Activated naive CD4-positive, alpha-beta T cell treated with anti-CD3 and anti-CD28 coated beads, Interleukin-2, amount 50 U/mL, for 72 hours (primary cell): ENCODE results near the gene IPO5. TPM values are rescaled to one million over a fixed set of nuclear protein-coding genes. Genes with fewer than 3 reads are reported as not detected.
A peak's percentile ranks its signal among the peaks of the same experiment; 100 is the strongest.
"Not testable (repeated sequence)": the region's sequence is repeated elsewhere in the genome, so short reads cannot be mapped to it uniquely, and the experiment has no call there.

ENCODE experiments used
- ATAC-seq, 2 donors: fragments of 150-1000 bp; cut with Tn5 transposase; 2 replicates each; pipeline ENCODE4 v1.10.0; 2021; ENCODE audit warnings: mild to moderate bottlenecking in 2 of 2, moderate library complexity in 2 of 2
- DNase-seq, 2 donors: peaks; one replicate each; pipeline ENCODE4 v3.0.0; 2021 to 2022; ENCODE audit warnings: low spot score in 2 of 2
- H3K27ac Mint-ChIP-seq, 2 donors: one replicate each; pipeline ENCODE4 v1.8.0; 2022; ENCODE audit warnings: mild to moderate bottlenecking in 2 of 2, mixed read lengths in 2 of 2
- H3K36me3 Mint-ChIP-seq, 2 donors: one replicate each; pipeline ENCODE4 v1.8.0; 2022; ENCODE audit warnings: mixed read lengths in 2 of 2
- H3K9me3 Mint-ChIP-seq, 2 donors: one replicate each; pipeline ENCODE4 v1.8.0; 2022; ENCODE audit warnings: mixed read lengths in 2 of 2
- total RNA-seq, 2 donors: library from RNA; stranded (reverse); gene quantifications; one replicate each; pipeline ENCODE4 v1.2.3, GENCODE V29; 2022

Gene IPO5
- total RNA-seq, 2 donors from 2014 or later, result 228 to 256 TPM

GRCh38 chr13:97976610-97977521, 23.4 kb downstream of the IPO5 start:
- no peaks in the 10 kb centered on the region for H3K9me3 Mint-ChIP-seq
- no peak for DNase-seq
- ATAC-seq, result peak; percentile 17 to 21
- H3K27ac Mint-ChIP-seq, result peak overlapping the region; percentile 90 to 91
- peaks cover 8 to 12% of the 10 kb centered on the region in 2 donors for H3K36me3 Mint-ChIP-seq

GRCh38 chr13:97977982-97978381, 24.5 kb downstream of the IPO5 start:
- Mint-ChIP-seq H3K27ac (peak overlapping the region in 1 of 2 donors; percentile 90), H3K36me3 (peaks cover 8 to 19% of the 10 kb centered on the region in 2 donors), H3K9me3 (no peaks in the 10 kb centered on the region)
- DNase-seq (no peak), ATAC-seq (no peak)

GRCh38 chr13:97978651-97979050, 25.2 kb downstream of the IPO5 start:
- Mint-ChIP-seq H3K36me3 (peaks cover 8 to 19% of the 10 kb centered on the region in 2 donors), H3K27ac (no peak overlapping the region), H3K9me3 (no peaks in the 10 kb centered on the region)
- DNase-seq (no peak), ATAC-seq (no peak)

- Mint-ChIP-seq H3K27ac (peak overlapping the region in 1 of 2 donors; percentile 44), H3K9me3 (no peaks in the 10 kb centered on the region), H3K36me3 (peaks cover 8 to 19% of the 10 kb centered on the region in 2 donors)
- DNase-seq, result no peak
- ATAC-seq, result no peak
These were observed 25.6 kb downstream of the IPO5 start for GRCh38 chr13:97979051-97979450.

- Mint-ChIP-seq H3K27ac (no peak overlapping the region), H3K9me3 (no peaks in the 10 kb centered on the region), H3K36me3 (peaks cover 9 to 19% of the 10 kb centered on the region in 2 donors)
- no peak for DNase-seq
- no peak for ATAC-seq
These were observed 26.1 kb downstream of the IPO5 start for GRCh38 chr13:97979556-97979955.

GRCh38 chr13:97982286-97982685, 28.8 kb downstream of the IPO5 start:
- ATAC-seq, result no peak
- Mint-ChIP-seq H3K9me3 (no peaks in the 10 kb centered on the region), H3K36me3 (peaks cover 16 to 21% of the 10 kb centered on the region in 2 donors), H3K27ac (no peak overlapping the region)
- no peak for DNase-seq

GRCh38 chr13:97986835-97987234, 33.4 kb downstream of the IPO5 start:
- ATAC-seq (no peak), DNase-seq (no peak)
- Mint-ChIP-seq H3K27ac (no peak overlapping the region), H3K36me3 (peaks cover 17 to 19% of the 10 kb centered on the region in 2 donors), H3K9me3 (no peaks in the 10 kb centered on the region)

GRCh38 chr13:97999653-98000052, 46.2 kb downstream of the IPO5 start:
- H3K27ac Mint-ChIP-seq, result no peak overlapping the region
- no peak for DNase-seq
- no peaks in the 10 kb centered on the region for H3K9me3 Mint-ChIP-seq
- H3K36me3 Mint-ChIP-seq, result peaks cover 19 to 27% of the 10 kb centered on the region in 2 donors
- peak in 1 of 2 donors; percentile 73 for ATAC-seq

GRCh38 chr13:98004107-98004506, 50.6 kb downstream of the IPO5 start:
- H3K36me3 Mint-ChIP-seq, result peaks cover 30 to 44% of the 10 kb centered on the region in 2 donors
- ATAC-seq (no peak), DNase-seq (no peak)
- peak overlapping the region; percentile 1 to 22 for H3K27ac Mint-ChIP-seq
- no peaks in the 10 kb centered on the region for H3K9me3 Mint-ChIP-seq

GRCh38 chr13:98004997-98005396, 51.5 kb downstream of the IPO5 start:
- H3K36me3 Mint-ChIP-seq, result peaks cover 30 to 47% of the 10 kb centered on the region in 2 donors
- DNase-seq, ATAC-seq, H3K9me3 Mint-ChIP-seq, H3K27ac Mint-ChIP-seq: not testable (repeated sequence)

- Mint-ChIP-seq H3K27ac (peak overlapping the region; percentile 65 to 71), H3K9me3 (no peaks in the 10 kb centered on the region), H3K36me3 (peaks cover 30 to 52% of the 10 kb centered on the region in 2 donors)
- DNase-seq (no peak), ATAC-seq (no peak)
These were observed 53.5 kb downstream of the IPO5 start for GRCh38 chr13:98007001-98007400.

GRCh38 chr13:98013241-98013640, 59.8 kb downstream of the IPO5 start:
- H3K27ac Mint-ChIP-seq, result peak overlapping the region in 1 of 2 donors; percentile 56
- ATAC-seq (no peak), DNase-seq (no peak)
- peaks cover 12 to 16% of the 10 kb centered on the region in 2 donors for H3K36me3 Mint-ChIP-seq
- H3K9me3 Mint-ChIP-seq, result no peaks in the 10 kb centered on the region

GRCh38 chr13:98014766-98015165, 61.3 kb downstream of the IPO5 start:
- no peak for ATAC-seq
- Mint-ChIP-seq H3K36me3 (peaks cover 7 to 8% of the 10 kb centered on the region in 2 donors), H3K9me3 (no peaks in the 10 kb centered on the region), H3K27ac (peak overlapping the region in 1 of 2 donors; percentile 72)
- DNase-seq, result no peak

GRCh38 chr13:98018293-98018692, 64.8 kb downstream of the IPO5 start:
- H3K27ac Mint-ChIP-seq, result no peak overlapping the region
- peaks cover 11 to 12% of the 10 kb centered on the region in 2 donors for H3K36me3 Mint-ChIP-seq

GRCh38 chr13:98019186-98019585, 65.7 kb downstream of the IPO5 start:
- peaks cover 11 to 12% of the 10 kb centered on the region in 2 donors for H3K36me3 Mint-ChIP-seq
- DNase-seq (no peak), ATAC-seq (no peak)
- H3K27ac Mint-ChIP-seq, result no peak overlapping the region
- H3K9me3 Mint-ChIP-seq, result no peaks in the 10 kb centered on the region

More at GRCh38 chr13:98018293-98018692, 64.8 kb downstream of the IPO5 start:
- no peak for ATAC-seq
- no peaks in the 10 kb centered on the region for H3K9me3 Mint-ChIP-seq
- no peak for DNase-seq

GRCh38 chr13:98020271-98020670, 66.8 kb downstream of the IPO5 start:
- DNase-seq (no peak), ATAC-seq (no peak)
- Mint-ChIP-seq H3K9me3 (no peaks in the 10 kb centered on the region), H3K36me3 (peaks cover 6 to 11% of the 10 kb centered on the region in 2 donors), H3K27ac (no peak overlapping the region)

- ATAC-seq (no peak), DNase-seq (no peak)
- H3K9me3 Mint-ChIP-seq, result no peaks in the 10 kb centered on the region
- peaks cover 4 to 11% of the 10 kb centered on the region in 2 donors for H3K36me3 Mint-ChIP-seq
- no peak overlapping the region for H3K27ac Mint-ChIP-seq
These were observed 68.7 kb downstream of the IPO5 start for GRCh38 chr13:98022210-98022609.
